ENCODE measurements around the gene DLK1. TPM values are rescaled to one million over a fixed set of nuclear protein-coding genes. Genes with fewer than 3 reads are reported as not detected.

The DLK1 gene
- 1.2 TPM for total RNA-seq
- long read RNA-seq, full-length matches to known transcripts: 6 of 7 reads
- long read RNA-seq, partial matches to known transcripts: 1 of 7 reads
- long read RNA-seq, other reads (novel, unspliced or antisense): 0 of 7 reads

GRCh38 chr14:100726550-100727085, at the start of gene DLK1:
TSS of gene DLK1 (plus strand) at chr14:100726892. CDS start at chr14:100727069, 177 bp downstream.
- intact Hi-C loops (cut with DNase I): no loop called here
- no peak for DNase-seq (ENCODE audit: low spot score)

- DNase-seq (ENCODE audit: low spot score): no peak
- intact Hi-C loops (cut with DNase I): no loop called here
These were observed 49.5 kb upstream of the DLK1 start for GRCh38 chr14:100677152-100677551.

- no peak for DNase-seq (ENCODE audit: low spot score)
- intact Hi-C loops (cut with DNase I): no loop called here
These were observed 48.9 kb upstream of the DLK1 start for GRCh38 chr14:100677554-100678468.

- intact Hi-C loops (cut with DNase I): no loop called here
- no peak for DNase-seq (ENCODE audit: low spot score)
These were observed 48.2 kb upstream of the DLK1 start for GRCh38 chr14:100678469-100678828.

GRCh38 chr14:100679153-100679552, 47.5 kb upstream of the DLK1 start:
- intact Hi-C loops (cut with DNase I): no loop called here
- DNase-seq (ENCODE audit: low spot score): no peak

GRCh38 chr14:100679707-100680438, 46.8 kb upstream of the DLK1 start:
- intact Hi-C loops (cut with DNase I): no loop called here
- DNase-seq (ENCODE audit: low spot score): no peak

GRCh38 chr14:100680439-100681051, 46.1 kb upstream of the DLK1 start:
- no peak for DNase-seq (ENCODE audit: low spot score)
- intact Hi-C loops (cut with DNase I): no loop called here

- no peak for DNase-seq (ENCODE audit: low spot score)
These were observed 45.6 kb upstream of the DLK1 start for GRCh38 chr14:100681111-100681510.

GRCh38 chr14:100682749-100683148, 43.9 kb upstream of the DLK1 start:
- intact Hi-C loops (cut with DNase I): no loop called here
- DNase-seq (ENCODE audit: low spot score): no peak

More at GRCh38 chr14:100681111-100681510, 45.6 kb upstream of the DLK1 start:
- intact Hi-C loops (cut with DNase I): no loop called here

GRCh38 chr14:100683578-100683977, 43.1 kb upstream of the DLK1 start:
- no peak for DNase-seq (ENCODE audit: low spot score)
- intact Hi-C loops (cut with DNase I): no loop called here

- intact Hi-C loops (cut with DNase I): no loop called here
- DNase-seq (ENCODE audit: low spot score): no peak
These were observed 42.5 kb upstream of the DLK1 start for GRCh38 chr14:100684154-100684553.

- intact Hi-C loops (cut with DNase I): no loop called here
- DNase-seq (ENCODE audit: low spot score): no peak
These were observed 41.7 kb upstream of the DLK1 start for GRCh38 chr14:100684961-100685360.

GRCh38 chr14:100686858-100687257, 39.8 kb upstream of the DLK1 start:
- intact Hi-C loops (cut with DNase I): no loop called here
- no peak for DNase-seq (ENCODE audit: low spot score)

- no peak for DNase-seq (ENCODE audit: low spot score)
These were observed 39.3 kb upstream of the DLK1 start for GRCh38 chr14:100687386-100687785.

GRCh38 chr14:100688051-100688450, 38.6 kb upstream of the DLK1 start:
- no peak for DNase-seq (ENCODE audit: low spot score)

More at GRCh38 chr14:100687386-100687785, 39.3 kb upstream of the DLK1 start:
- intact Hi-C loops (cut with DNase I): no loop called here

GRCh38 chr14:100688598-100689461, 37.9 kb upstream of the DLK1 start:
- DNase-seq (ENCODE audit: low spot score): no peak

More at GRCh38 chr14:100688051-100688450, 38.6 kb upstream of the DLK1 start:
- intact Hi-C loops (cut with DNase I): no loop called here

GRCh38 chr14:100690672-100691071, 36.0 kb upstream of the DLK1 start:
- DNase-seq (ENCODE audit: low spot score): no peak
- intact Hi-C loops (cut with DNase I): no loop called here

More at GRCh38 chr14:100688598-100689461, 37.9 kb upstream of the DLK1 start:
- intact Hi-C loops (cut with DNase I): no loop called here

GRCh38 chr14:100691395-100692056, 35.2 kb upstream of the DLK1 start:
- intact Hi-C loops (cut with DNase I): no loop called here
- no peak for DNase-seq (ENCODE audit: low spot score)
